MCF 10A (cell line): ENCODE data around the gene QSOX2. TPM values are rescaled to one million over a fixed set of nuclear protein-coding genes. Genes with fewer than 3 reads are reported as not detected.

ENCODE experiments used
- BruUV-seq: library from RNA; stranded (reverse); fragments of 400-500 nt; replicated peaks from 2 replicates; lab custom pipeline; 2021; lab: Mats Ljungman, UMichigan
- CTCF ChIA-PET: fragments of 300-600 bp; sonication (Branson Sonifier 250); formaldehyde crosslinking; extraction: SDS; loops from one replicate; lab custom pipeline; 2021; ENCODE audit warnings: antibody characterized with exemption, inconsistent platforms; lab: Yijun Ruan, JAX
- POLR2A ChIA-PET: fragments of 300-600, 350-650 bp; sonication (Branson Sonifier 250); formaldehyde crosslinking; extraction: SDS; loops from one replicate; lab custom pipeline; 2020; ENCODE audit warnings: antibody characterized with exemption, inconsistent platforms; lab: Yijun Ruan, JAX
- DNase-seq: peaks from one replicate; pipeline ENCODE4 v3.0.0-alpha.2; 2018; ENCODE audit not compliant: unreplicated experiment
- H3K27ac Mint-ChIP-seq: one replicate; pipeline ENCODE4 v1.8.0; 2022; ENCODE audit warnings: mild to moderate bottlenecking, low read depth, mixed read lengths; ENCODE audit not compliant: unreplicated experiment
- H3K27me3 Mint-ChIP-seq: one replicate; pipeline ENCODE4 v1.8.0; 2022; ENCODE audit warnings: mixed read lengths; ENCODE audit not compliant: insufficient read depth, unreplicated experiment
- H3K36me3 Mint-ChIP-seq: one replicate; pipeline ENCODE4 v1.8.0; 2022; ENCODE audit warnings: mild to moderate bottlenecking, moderate library complexity, mixed read lengths; ENCODE audit not compliant: insufficient read depth, unreplicated experiment
- H3K4me1 Mint-ChIP-seq: one replicate; pipeline ENCODE4 v1.8.0; 2022; ENCODE audit warnings: mixed read lengths; ENCODE audit not compliant: insufficient read depth, unreplicated experiment
- H3K4me3 Mint-ChIP-seq: one replicate; pipeline ENCODE4 v1.8.0; 2022; ENCODE audit warnings: mild to moderate bottlenecking, moderate library complexity, mixed read lengths; ENCODE audit not compliant: unreplicated experiment
- H3K9me3 Mint-ChIP-seq: one replicate; pipeline ENCODE4 v1.8.0; 2022; ENCODE audit warnings: mixed read lengths; ENCODE audit not compliant: unreplicated experiment
- CTCF ChIP-seq: fragments of 200-600 bp; IDR thresholded peaks from one replicate; pipeline ENCODE4 v1.8.0; 2022; ENCODE audit warnings: antibody characterized with exemption, mild to moderate bottlenecking; ENCODE audit not compliant: unreplicated experiment
- intact Hi-C: fragments of 100-400 bp; cut with micrococcal nuclease; formaldehyde crosslinking; loops from 2 replicates; pipeline ENCODE4 v1.14.1; 2022
- total RNA-seq: library from RNA; stranded (reverse); gene quantifications from 2 replicates; pipeline ENCODE4 v1.2.3, GENCODE V29; 2022

The QSOX2 gene
- total RNA-seq, 1 experiment from 2014 or later = 27.7 TPM

GRCh38 chr9:136225748-136226679 is 19.6 kb downstream of the QSOX2 start:
- BruUV-seq = no TSS peak
- Mint-ChIP-seq H3K36me3 (peaks cover 47% of the 10 kb centered on the region), H3K27me3 (no peaks in the 10 kb centered on the region), H3K4me1 (peaks cover 14% of the 10 kb centered on the region), H3K4me3 (no peak overlapping the region), H3K27ac (no peak overlapping the region), H3K9me3 (no peaks in the 10 kb centered on the region)
- ChIA-PET POLR2A (no interaction called here), CTCF (interaction anchor here (0.6 to 2.4 kb wide), 15 partner anchors 8 to 258 kb away, joined by 3 to 13 read pairs (median 3); no protein-coding TSS in a partner anchor)
- intact Hi-C loops = loop anchor here (1.0 kb wide), 1 partner anchor 56 kb away; no protein-coding TSS in a partner anchor
- peak; percentile 85 for TF ChIP-seq CTCF
- DNase-seq = peak; percentile 65

GRCh38 chr9:136225366-136225747 is 20.3 kb downstream of the QSOX2 start:
- H3K4me3 Mint-ChIP-seq = no peak overlapping the region
- no peaks in the 10 kb centered on the region for H3K9me3 Mint-ChIP-seq
- BruUV-seq = no TSS peak
- TF ChIP-seq CTCF = no peak
- peaks cover 45% of the 10 kb centered on the region for H3K36me3 Mint-ChIP-seq
- intact Hi-C loops = no loop called here
- ChIA-PET CTCF (interaction anchor here (0.6 to 2.4 kb wide), 7 partner anchors 8 to 258 kb away, joined by 3 to 13 read pairs (median 3); no protein-coding TSS in a partner anchor), POLR2A (no interaction called here)
- H3K4me1 Mint-ChIP-seq = peaks cover 21% of the 10 kb centered on the region
- no peak overlapping the region for H3K27ac Mint-ChIP-seq
- H3K27me3 Mint-ChIP-seq = no peaks in the 10 kb centered on the region
- DNase-seq = no peak

- Mint-ChIP-seq H3K36me3 (peaks cover 47% of the 10 kb centered on the region), H3K9me3 (no peaks in the 10 kb centered on the region), H3K27me3 (no peaks in the 10 kb centered on the region), H3K4me1 (peaks cover 32% of the 10 kb centered on the region), H3K4me3 (no peak overlapping the region), H3K27ac (no peak overlapping the region)
- DNase-seq = no peak
- ChIA-PET POLR2A (interaction anchor here (0.7 kb wide), 1 partner anchor 10 kb away, joined by 3 read pairs; no protein-coding TSS in a partner anchor), CTCF (interaction anchor here (0.6 to 2.2 kb wide), 4 partner anchors 50 to 257 kb away, joined by 3 to 6 read pairs (median 4); no protein-coding TSS in a partner anchor)
- intact Hi-C loops = no loop called here
- TF ChIP-seq CTCF = no peak
- BruUV-seq = no TSS peak
Observed at GRCh38 chr9:136223871-136224640, 21.6 kb downstream of the QSOX2 start.
